ENCODE measurements around the gene ALDH1A1. TPM values are rescaled to one million over a fixed set of nuclear protein-coding genes. Genes with fewer than 3 reads are reported as not detected.

The ALDH1A1 gene
- polyA plus RNA-seq, 3 donors: 28.6 to 117 (median 105) TPM

GRCh38 chr9:72949918-72950325 lies 2.9 kb downstream of the ALDH1A1 start:
- H3K27ac ChIP-seq (ENCODE audit: low read depth in 1 of 2, low read length in 2 of 2): no peak overlapping the region
- peaks cover 58 to 61% of the 10 kb centered on the region in 2 donors for H3K4me1 ChIP-seq (ENCODE audit: control insufficient read depth in 1 of 2, insufficient read depth in 2 of 2, low read length in 2 of 2)
- peaks cover 7% of the 10 kb centered on the region for H4K20me1 ChIP-seq (ENCODE audit: insufficient read depth, low read length)
- H3K9me3 ChIP-seq (replicated peaks in 1 of 2; ENCODE audit: control insufficient read depth in 1 of 2, insufficient read depth in 1 of 2, low read length in 2 of 2): no peaks in the 10 kb centered on the region
- H3K9me3 Mint-ChIP-seq: no peaks in the 10 kb centered on the region
- DNase-seq: no peak
- H3K4me2 ChIP-seq (replicated peaks; ENCODE audit: extremely low read depth, low read length, poor library complexity, severe bottlenecking): no peak overlapping the region
- 40% methylated on average over 1 of the region's 7 CpGs for WGBS (ENCODE audit: insufficient coverage)
- peaks cover 3 to 15% of the 10 kb centered on the region in 2 donors for H3K36me3 Mint-ChIP-seq
- no peak overlapping the region for H3K27ac Mint-ChIP-seq
- H3K4me3 Mint-ChIP-seq: peak overlapping the region in 1 of 2 donors; percentile 28
- H3K36me3 ChIP-seq (replicated peaks in 1 of 2; ENCODE audit: control insufficient read depth in 1 of 2, insufficient read depth in 2 of 2, low read length in 2 of 2): no peaks in the 10 kb centered on the region
- no peaks in the 10 kb centered on the region for H3K27me3 ChIP-seq (ENCODE audit: control insufficient read depth in 2 of 2, insufficient read depth in 2 of 2, low read length in 2 of 2)
- TF ChIP-seq CTCF (IDR thresholded peaks at IDR 0.05): no peak
- peaks cover 74% of the 10 kb centered on the region for H3K4me1 Mint-ChIP-seq
- no peaks in the 10 kb centered on the region for H3K27me3 Mint-ChIP-seq (ENCODE audit: low read depth in 3 of 3)
- no peaks in the 10 kb centered on the region for H3K79me2 ChIP-seq (ENCODE audit: insufficient read depth, low read length)
- H3K9ac ChIP-seq (ENCODE audit: insufficient read depth, low read length, poor library complexity, severe bottlenecking): no peak overlapping the region
- no peak overlapping the region for H2AFZ ChIP-seq (ENCODE audit: insufficient read depth, low read depth, low read length, poor library complexity, severe bottlenecking)
- no peak overlapping the region for H3K4me3 ChIP-seq (replicated peaks in 1 of 3; ENCODE audit: low read depth in 2 of 3, low read length in 3 of 3)
- intact Hi-C loops (cut with micrococcal nuclease): loop anchor here in 1 of 2 donors (10.0 kb wide), 2 partner anchors 215 to 645 kb away; no protein-coding TSS in a partner anchor

GRCh38 chr9:72949244-72949582 lies 3.6 kb downstream of the ALDH1A1 start:
- no peaks in the 10 kb centered on the region for H3K9me3 Mint-ChIP-seq
- no peaks in the 10 kb centered on the region for H3K9me3 ChIP-seq (replicated peaks in 1 of 2; ENCODE audit: control insufficient read depth in 1 of 2, insufficient read depth in 1 of 2, low read length in 2 of 2)
- peaks cover 7% of the 10 kb centered on the region for H4K20me1 ChIP-seq (ENCODE audit: insufficient read depth, low read length)
- no peak overlapping the region for H3K27ac ChIP-seq (ENCODE audit: low read depth in 1 of 2, low read length in 2 of 2)
- intact Hi-C loops (cut with micrococcal nuclease): loop anchor here in 1 of 2 donors (10.0 kb wide), 1 partner anchor 644 kb away; no protein-coding TSS in a partner anchor
- DNase-seq: no peak
- peak overlapping the region; percentile 60 for H3K4me2 ChIP-seq (replicated peaks; ENCODE audit: extremely low read depth, low read length, poor library complexity, severe bottlenecking)
- peak overlapping the region in 1 of 7 donors; percentile 39 for H3K27ac Mint-ChIP-seq
- H3K79me2 ChIP-seq (ENCODE audit: insufficient read depth, low read length): no peaks in the 10 kb centered on the region
- TF ChIP-seq CTCF (IDR thresholded peaks at IDR 0.05): no peak
- H3K9ac ChIP-seq (ENCODE audit: insufficient read depth, low read length, poor library complexity, severe bottlenecking): no peak overlapping the region
- H3K27me3 Mint-ChIP-seq (ENCODE audit: low read depth in 3 of 3): no peaks in the 10 kb centered on the region
- H2AFZ ChIP-seq (ENCODE audit: insufficient read depth, low read depth, low read length, poor library complexity, severe bottlenecking): no peak overlapping the region
- WGBS (ENCODE audit: insufficient coverage): no CpG with 5 or more reads among the region's 1 CpG
- H3K4me1 ChIP-seq (ENCODE audit: control insufficient read depth in 1 of 2, insufficient read depth in 2 of 2, low read length in 2 of 2): peaks cover 50 to 54% of the 10 kb centered on the region in 2 donors
- no peaks in the 10 kb centered on the region for H3K27me3 ChIP-seq (ENCODE audit: control insufficient read depth in 2 of 2, insufficient read depth in 2 of 2, low read length in 2 of 2)
- peaks cover 3 to 15% of the 10 kb centered on the region in 2 donors for H3K36me3 Mint-ChIP-seq
- no peak overlapping the region for H3K4me3 ChIP-seq (replicated peaks in 1 of 3; ENCODE audit: low read depth in 2 of 3, low read length in 3 of 3)
- no peaks in the 10 kb centered on the region for H3K36me3 ChIP-seq (replicated peaks in 1 of 2; ENCODE audit: control insufficient read depth in 1 of 2, insufficient read depth in 2 of 2, low read length in 2 of 2)
- peaks cover 67% of the 10 kb centered on the region for H3K4me1 Mint-ChIP-seq
- peak overlapping the region in 1 of 2 donors; percentile 77 for H3K4me3 Mint-ChIP-seq

All from CD14-positive monocyte (primary cell).